ENCODE results near the gene CELSR1. TPM values are rescaled to one million over a fixed set of nuclear protein-coding genes. Genes with fewer than 3 reads are reported as not detected.

Gene CELSR1
- total RNA-seq, 4 donors from 2014 or later, result 31.7 to 72.7 (median 54.1) TPM

DNA sequence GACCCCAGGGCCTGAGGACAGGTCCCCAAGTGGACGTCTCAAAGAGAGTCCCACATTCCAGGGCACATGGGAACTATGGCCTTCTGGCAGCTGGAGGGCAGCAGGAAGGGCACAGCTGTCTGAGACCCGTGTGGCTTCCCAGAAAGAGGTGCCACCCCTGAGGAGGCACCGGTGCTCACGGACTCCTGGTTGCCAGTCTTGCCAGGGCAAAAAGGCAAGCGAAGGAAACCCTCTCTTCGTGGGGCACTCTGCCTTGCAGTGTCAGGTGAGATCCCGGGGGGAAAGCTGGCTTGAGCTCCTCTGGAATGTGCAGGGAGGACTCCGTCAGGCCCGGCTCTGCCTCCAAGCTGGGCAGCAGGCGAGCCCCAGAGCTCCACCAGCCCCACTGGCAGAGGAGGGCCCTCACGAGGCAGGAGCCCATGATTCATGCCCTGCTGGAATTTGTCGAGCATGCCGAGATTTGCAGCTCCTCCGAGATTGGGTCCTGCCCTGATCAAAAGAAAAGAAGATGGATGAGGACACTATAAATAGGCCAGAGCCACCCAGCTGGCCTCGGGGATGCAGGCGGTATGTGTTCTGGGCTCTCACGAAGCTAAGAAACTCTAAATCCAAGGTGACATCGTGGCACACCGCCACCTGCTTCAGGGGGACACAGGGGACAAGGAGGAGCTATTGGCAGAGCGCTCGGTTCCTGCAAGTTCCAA, 9.9 kb upstream of the CELSR1 start:
- DNase-seq (ENCODE audit: low spot score in 2 of 2), result peak; percentile 66 to 92
- H3K4me3 ChIP-seq (ENCODE audit: low read depth, poor library complexity, severe bottlenecking), result no peak overlapping the region
- WGBS, 2 donors, result 21 to 29% methylated on average over 19 to 21 of the region's 21 CpGs
- intact Hi-C loops (cut with DNase I; ENCODE audit: low total_unique reads), result no loop called here
- TF ChIP-seq, protein P1, sequence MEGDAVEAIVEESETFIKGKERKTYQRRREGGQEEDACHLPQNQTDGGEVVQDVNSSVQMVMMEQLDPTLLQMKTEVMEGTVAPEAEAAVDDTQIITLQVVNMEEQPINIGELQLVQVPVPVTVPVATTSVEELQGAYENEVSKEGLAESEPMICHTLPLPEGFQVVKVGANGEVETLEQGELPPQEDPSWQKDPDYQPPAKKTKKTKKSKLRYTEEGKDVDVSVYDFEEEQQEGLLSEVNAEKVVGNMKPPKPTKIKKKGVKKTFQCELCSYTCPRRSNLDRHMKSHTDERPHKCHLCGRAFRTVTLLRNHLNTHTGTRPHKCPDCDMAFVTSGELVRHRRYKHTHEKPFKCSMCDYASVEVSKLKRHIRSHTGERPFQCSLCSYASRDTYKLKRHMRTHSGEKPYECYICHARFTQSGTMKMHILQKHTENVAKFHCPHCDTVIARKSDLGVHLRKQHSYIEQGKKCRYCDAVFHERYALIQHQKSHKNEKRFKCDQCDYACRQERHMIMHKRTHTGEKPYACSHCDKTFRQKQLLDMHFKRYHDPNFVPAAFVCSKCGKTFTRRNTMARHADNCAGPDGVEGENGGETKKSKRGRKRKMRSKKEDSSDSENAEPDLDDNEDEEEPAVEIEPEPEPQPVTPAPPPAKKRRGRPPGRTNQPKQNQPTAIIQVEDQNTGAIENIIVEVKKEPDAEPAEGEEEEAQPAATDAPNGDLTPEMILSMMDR (IDR thresholded peaks at IDR 0.05), result no peak
- no peak for TF ChIP-seq POLR2A (IDR thresholded peaks at IDR 0.05)

GRCh38 chr22:46546466-46547178, 9.2 kb upstream of the CELSR1 start:
- 62 to 66% methylated on average over 14 of the region's 14 CpGs for WGBS, 2 donors

GRCh38 chr22:46545086-46545792, 7.8 kb upstream of the CELSR1 start:
- no peak for TF ChIP-seq POLR2A (IDR thresholded peaks at IDR 0.05)
- TF ChIP-seq, protein P1 (IDR thresholded peaks at IDR 0.05), result no peak
- no peak overlapping the region for H3K4me3 ChIP-seq (ENCODE audit: low read depth, poor library complexity, severe bottlenecking)

More at GRCh38 chr22:46546466-46547178, 9.2 kb upstream of the CELSR1 start:
- DNase-seq (ENCODE audit: low spot score in 2 of 2), result no peak
- TF ChIP-seq POLR2A (IDR thresholded peaks at IDR 0.05), result no peak
- TF ChIP-seq, protein P1 (IDR thresholded peaks at IDR 0.05), result no peak
- intact Hi-C loops (cut with DNase I; ENCODE audit: low total_unique reads), result no loop called here
- no peak overlapping the region for H3K4me3 ChIP-seq (ENCODE audit: low read depth, poor library complexity, severe bottlenecking)

DNA sequence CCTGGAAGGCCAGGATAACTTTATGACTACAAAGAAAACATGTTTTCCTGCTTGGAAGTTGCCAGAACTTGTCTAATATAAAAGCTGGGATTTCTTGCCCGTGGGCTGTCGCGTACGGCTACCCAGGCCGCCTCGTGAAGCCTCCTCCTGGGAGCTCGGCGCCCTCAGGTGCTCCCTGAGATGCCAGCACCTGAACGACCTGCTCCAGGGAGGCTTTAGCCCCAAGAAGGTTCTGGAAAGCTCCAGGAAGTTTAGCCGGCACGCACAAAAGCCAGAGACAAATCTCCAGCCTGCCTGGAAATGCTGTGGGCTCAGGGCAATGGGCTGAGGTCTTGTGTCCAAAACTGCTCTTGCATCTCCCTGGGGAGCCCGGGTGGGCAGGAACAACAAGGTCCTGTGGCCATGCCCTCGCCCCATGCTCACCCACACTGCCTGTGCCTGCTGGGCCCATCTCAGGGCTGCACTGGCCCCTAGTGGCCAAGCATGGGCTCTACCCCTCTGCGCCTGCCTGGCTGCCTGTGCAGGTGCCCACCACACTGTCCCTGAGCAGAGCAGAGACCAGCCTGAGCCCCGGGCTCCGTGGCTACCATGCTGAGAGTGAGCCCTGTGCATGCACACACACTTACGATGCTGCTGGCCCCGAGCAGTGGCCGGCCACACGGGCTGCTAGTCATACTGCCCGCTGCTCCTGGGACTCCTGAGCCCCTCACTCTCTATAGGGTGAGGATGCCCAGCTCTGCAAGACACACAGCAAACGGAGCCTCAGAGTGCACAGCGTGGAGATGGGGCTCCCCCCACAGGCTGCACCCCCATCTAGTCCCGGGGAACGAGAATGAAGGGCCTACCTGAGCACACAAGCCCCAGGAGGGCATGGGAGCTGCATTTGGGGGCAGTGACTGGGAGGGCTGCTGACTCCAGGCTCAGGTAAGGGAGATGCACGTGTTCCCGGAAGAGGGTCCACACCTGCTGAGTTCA, 4.9 kb upstream of the CELSR1 start:
- intact Hi-C loops (cut with DNase I; ENCODE audit: low total_unique reads), result loop anchor here (5.0 kb wide), 1 partner anchor 175 kb away; no protein-coding TSS in a partner anchor
- 32 to 34% methylated on average over 19 to 20 of the region's 27 CpGs for WGBS, 2 donors
- no peak overlapping the region for H3K4me3 ChIP-seq (ENCODE audit: low read depth, poor library complexity, severe bottlenecking)
- DNase-seq (ENCODE audit: low spot score in 2 of 2), result peak in 1 of 2 donors; percentile 94
- TF ChIP-seq POLR2A (IDR thresholded peaks at IDR 0.05), result no peak
- TF ChIP-seq, protein P1 (IDR thresholded peaks at IDR 0.05), result peak in 1 of 3 donors; percentile 80

More at GRCh38 chr22:46545086-46545792, 7.8 kb upstream of the CELSR1 start:
- intact Hi-C loops (cut with DNase I; ENCODE audit: low total_unique reads), result no loop called here
- no peak for DNase-seq (ENCODE audit: low spot score in 2 of 2)
- WGBS, 2 donors, result 38 to 43% methylated on average over 10 of the region's 10 CpGs

DNA sequence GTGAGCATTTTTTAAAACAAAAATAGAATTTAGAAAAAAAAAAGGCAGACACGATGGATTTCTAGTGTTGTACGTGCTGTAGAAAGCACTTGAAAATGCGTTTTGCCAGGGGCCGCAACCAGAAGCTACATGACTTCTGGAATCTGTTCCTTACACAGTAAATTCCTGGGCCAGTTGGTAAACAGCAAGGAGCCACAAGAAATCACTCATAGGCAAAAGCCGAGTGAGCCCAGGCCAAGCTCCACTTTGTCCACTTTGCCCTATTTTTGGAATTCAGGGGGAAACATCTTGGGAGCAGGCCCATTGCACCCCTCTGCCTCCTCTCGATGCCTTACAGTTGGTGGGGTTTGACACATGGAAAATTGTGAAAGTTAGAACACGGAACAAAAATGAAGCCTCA, 4.1 kb upstream of the CELSR1 start:
- no peak overlapping the region for H3K4me3 ChIP-seq (ENCODE audit: low read depth, poor library complexity, severe bottlenecking)
- DNase-seq (ENCODE audit: low spot score in 2 of 2), result no peak
- 52 to 65% methylated on average over 7 of the region's 7 CpGs for WGBS, 2 donors
- intact Hi-C loops (cut with DNase I; ENCODE audit: low total_unique reads), result loop anchor here (5.0 kb wide), 1 partner anchor 174 kb away; no protein-coding TSS in a partner anchor
- TF ChIP-seq, protein P1 (IDR thresholded peaks at IDR 0.05), result no peak
- no peak for TF ChIP-seq POLR2A (IDR thresholded peaks at IDR 0.05)

Data from lower leg skin (tissue), 4 donors.